ENCODE results near the gene XCR1.

GRCh38 chr3:45988362-45988761, 38.9 kb downstream of the XCR1 start:
- no peak for TF ChIP-seq CTCF (IDR thresholded peaks at IDR 0.05 in 8 of 11, conservative IDR thresholded peaks at IDR 0.05 in 3 of 11)
- TF ChIP-seq POLR2A (IDR thresholded peaks at IDR 0.05): no peak
- no peak for TF ChIP-seq POLR2AphosphoS5 (IDR thresholded peaks at IDR 0.05)
